ENCODE measurements around the gene MTCL1. TPM values are rescaled to one million over a fixed set of nuclear protein-coding genes. Genes with fewer than 3 reads are reported as not detected.
A peak's percentile ranks its signal among the peaks of the same experiment; 100 is the strongest.

The MTCL1 gene
- total RNA-seq, 4 donors from 2014 or later = 12.3 to 35.9 (median 26.1) TPM

DNA sequence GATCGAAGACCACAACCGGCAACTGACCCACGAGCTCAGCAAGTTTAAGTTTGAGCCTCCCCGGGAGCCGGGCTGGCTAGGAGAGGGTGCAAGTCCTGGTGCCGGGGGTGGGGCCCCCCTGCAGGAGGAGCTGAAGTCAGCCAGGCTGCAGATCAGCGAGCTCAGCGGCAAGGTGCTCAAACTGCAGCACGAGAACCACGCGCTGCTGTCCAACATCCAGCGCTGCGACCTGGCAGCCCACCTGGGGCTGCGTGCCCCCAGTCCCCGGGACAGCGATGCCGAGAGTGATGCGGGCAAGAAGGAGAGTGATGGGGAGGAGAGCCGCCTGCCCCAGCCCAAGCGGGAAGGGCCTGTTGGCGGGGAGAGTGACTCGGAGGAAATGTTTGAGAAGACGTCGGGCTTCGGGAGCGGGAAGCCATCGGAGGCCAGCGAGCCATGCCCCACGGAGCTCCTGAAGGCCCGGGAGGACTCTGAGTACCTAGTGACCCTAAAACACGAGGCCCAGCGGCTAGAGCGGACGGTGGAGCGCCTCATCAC, 78.7 kb downstream of the MTCL1 start:
- intact Hi-C loops (cut with DNase I; ENCODE audit: low total_unique reads) (no loop called here), in situ Hi-C loops (cut with MboI; ENCODE audit: low pct_ligation_motif_present in 1 of 4, low pct_unique_long_range_greater_than_20kb in 1 of 4, low sequenced_read_pairs in 3 of 4) (no loop called here)
- H3K9me3 ChIP-seq = no peaks in the 10 kb centered on the region
- H3K4me1 ChIP-seq = peaks cover 0 to 11% (median 0%) of the 10 kb centered on the region in 4 donors
- no peak overlapping the region for H3K27ac ChIP-seq
- no peak for DNase-seq
- no peak overlapping the region for H3K4me3 ChIP-seq
- H3K27me3 ChIP-seq = no peaks in the 10 kb centered on the region
- H3K36me3 ChIP-seq = no peaks in the 10 kb centered on the region
- TF ChIP-seq EP300 (IDR thresholded peaks at IDR 0.05; ENCODE audit: low read depth) (no peak), POLR2AphosphoS5 (IDR thresholded peaks at IDR 0.05) (no peak), POLR2A (IDR thresholded peaks at IDR 0.05) (no peak)
- TF ChIP-seq, protein P1, sequence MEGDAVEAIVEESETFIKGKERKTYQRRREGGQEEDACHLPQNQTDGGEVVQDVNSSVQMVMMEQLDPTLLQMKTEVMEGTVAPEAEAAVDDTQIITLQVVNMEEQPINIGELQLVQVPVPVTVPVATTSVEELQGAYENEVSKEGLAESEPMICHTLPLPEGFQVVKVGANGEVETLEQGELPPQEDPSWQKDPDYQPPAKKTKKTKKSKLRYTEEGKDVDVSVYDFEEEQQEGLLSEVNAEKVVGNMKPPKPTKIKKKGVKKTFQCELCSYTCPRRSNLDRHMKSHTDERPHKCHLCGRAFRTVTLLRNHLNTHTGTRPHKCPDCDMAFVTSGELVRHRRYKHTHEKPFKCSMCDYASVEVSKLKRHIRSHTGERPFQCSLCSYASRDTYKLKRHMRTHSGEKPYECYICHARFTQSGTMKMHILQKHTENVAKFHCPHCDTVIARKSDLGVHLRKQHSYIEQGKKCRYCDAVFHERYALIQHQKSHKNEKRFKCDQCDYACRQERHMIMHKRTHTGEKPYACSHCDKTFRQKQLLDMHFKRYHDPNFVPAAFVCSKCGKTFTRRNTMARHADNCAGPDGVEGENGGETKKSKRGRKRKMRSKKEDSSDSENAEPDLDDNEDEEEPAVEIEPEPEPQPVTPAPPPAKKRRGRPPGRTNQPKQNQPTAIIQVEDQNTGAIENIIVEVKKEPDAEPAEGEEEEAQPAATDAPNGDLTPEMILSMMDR (IDR thresholded peaks at IDR 0.05) = no peak
- WGBS, 2 donors (ENCODE audit: low coverage in 1 of 2) = 80 to 94% methylated on average over 1 to 27 of the region's 35 CpGs

DNA sequence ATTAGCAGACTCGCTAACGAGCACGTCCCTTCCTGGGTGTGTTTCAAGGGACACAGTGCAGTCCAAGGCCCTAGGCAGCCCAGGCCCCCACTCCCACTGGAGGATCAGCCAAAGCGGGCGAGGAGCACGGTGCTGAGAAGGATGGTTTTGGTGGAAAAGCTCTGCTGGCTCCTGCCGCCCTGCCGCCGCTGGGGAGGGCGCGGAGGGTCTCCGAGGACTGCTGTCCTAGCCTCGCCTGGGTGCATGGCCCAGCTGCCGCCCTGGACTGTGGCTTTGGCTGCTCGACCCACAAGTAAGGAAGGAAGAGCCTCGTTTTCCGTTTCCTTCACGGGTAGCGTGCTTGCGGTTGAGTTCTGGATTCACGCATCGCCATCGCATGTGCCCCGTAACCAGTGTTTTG, 79.9 kb downstream of the MTCL1 start:
- intact Hi-C loops (cut with DNase I; ENCODE audit: low total_unique reads) = no loop called here
- 97% methylated on average over 24 of the region's 24 CpGs; no CpG with 5 or more reads in 1 of the 2 donors for WGBS, 2 donors (ENCODE audit: low coverage in 1 of 2)
- in situ Hi-C loops (cut with MboI; ENCODE audit: low pct_ligation_motif_present in 1 of 4, low pct_unique_long_range_greater_than_20kb in 1 of 4, low sequenced_read_pairs in 3 of 4) = no loop called here

GRCh38 chr18:8785855-8786482, 80.6 kb downstream of the MTCL1 start:
- in situ Hi-C loops (cut with MboI; ENCODE audit: low pct_ligation_motif_present in 1 of 4, low pct_unique_long_range_greater_than_20kb in 1 of 4, low sequenced_read_pairs in 3 of 4) (no loop called here), intact Hi-C loops (cut with DNase I; ENCODE audit: low total_unique reads) (no loop called here)
- no peaks in the 10 kb centered on the region for H3K27me3 ChIP-seq
- TF ChIP-seq EP300 (IDR thresholded peaks at IDR 0.05; ENCODE audit: low read depth) = no peak
- no peak for TF ChIP-seq POLR2A (IDR thresholded peaks at IDR 0.05)
- TF ChIP-seq, protein P1 (IDR thresholded peaks at IDR 0.05) = no peak
- TF ChIP-seq POLR2AphosphoS5 (IDR thresholded peaks at IDR 0.05) = no peak
- H3K4me3 ChIP-seq = no peak overlapping the region
- no peak for DNase-seq
- no peaks in the 10 kb centered on the region for H3K36me3 ChIP-seq
- WGBS, 2 donors (ENCODE audit: low coverage in 1 of 2) = 90 to 96% methylated on average over 11 to 30 of the region's 30 CpGs
- no peaks in the 10 kb centered on the region for H3K9me3 ChIP-seq
- peaks cover 0 to 11% (median 0%) of the 10 kb centered on the region in 4 donors for H3K4me1 ChIP-seq
- no peak overlapping the region for H3K27ac ChIP-seq

More for the DNA sequence above, 79.9 kb downstream of the MTCL1 start:
- Histone ChIP-seq H3K9me3 (no peaks in the 10 kb centered on the region), H3K4me3 (no peak overlapping the region), H3K27me3 (no peaks in the 10 kb centered on the region), H3K36me3 (no peaks in the 10 kb centered on the region), H3K4me1 (peaks cover 0 to 11% (median 0%) of the 10 kb centered on the region in 4 donors), H3K27ac (no peak overlapping the region)
- TF ChIP-seq POLR2A (IDR thresholded peaks at IDR 0.05) (no peak), POLR2AphosphoS5 (IDR thresholded peaks at IDR 0.05) (no peak), EP300 (IDR thresholded peaks at IDR 0.05; ENCODE audit: low read depth) (no peak)
- TF ChIP-seq, protein P1 (IDR thresholded peaks at IDR 0.05) = no peak
- no peak for DNase-seq

GRCh38 chr18:8786483-8787370, 81.4 kb downstream of the MTCL1 start:
- H3K27me3 ChIP-seq = no peaks in the 10 kb centered on the region
- no peaks in the 10 kb centered on the region for H3K36me3 ChIP-seq
- peaks cover 0 to 11% (median 0%) of the 10 kb centered on the region in 4 donors for H3K4me1 ChIP-seq
- H3K27ac ChIP-seq = no peak overlapping the region
- intact Hi-C loops (cut with DNase I; ENCODE audit: low total_unique reads) (no loop called here), in situ Hi-C loops (cut with MboI; ENCODE audit: low pct_ligation_motif_present in 1 of 4, low pct_unique_long_range_greater_than_20kb in 1 of 4, low sequenced_read_pairs in 3 of 4) (no loop called here)
- H3K9me3 ChIP-seq = no peaks in the 10 kb centered on the region
- TF ChIP-seq POLR2AphosphoS5 (IDR thresholded peaks at IDR 0.05) (no peak), POLR2A (IDR thresholded peaks at IDR 0.05) (no peak), EP300 (IDR thresholded peaks at IDR 0.05; ENCODE audit: low read depth) (no peak)
- TF ChIP-seq, protein P1 (IDR thresholded peaks at IDR 0.05) = no peak
- H3K4me3 ChIP-seq = no peak overlapping the region
- peak; percentile 48 for DNase-seq
- 60 to 67% methylated on average over 1 to 17 of the region's 17 CpGs for WGBS, 2 donors (ENCODE audit: low coverage in 1 of 2)
